ENCODE measurements around the gene POLE. TPM values are rescaled to one million over a fixed set of nuclear protein-coding genes. Genes with fewer than 3 reads are reported as not detected.
"Not testable (repeated sequence)": the region's sequence is repeated elsewhere in the genome, so short reads cannot be mapped to it uniquely, and the experiment has no call there.

The POLE gene
- total RNA-seq, 1 experiment from 2014 or later = 147 TPM

GRCh38 chr12:132600048-132601032, 86.8 kb downstream of the POLE start:
- H3K27ac Mint-ChIP-seq = no peak overlapping the region
- no peak overlapping the region for H2BK12ac ChIP-seq (ENCODE audit: insufficient read length, low read depth, low read length)
- no peaks in the 10 kb centered on the region; a peak in 1 of 7 replicates for H3K36me3 Mint-ChIP-seq (ENCODE audit: insufficient read depth in 1 of 3, low read depth in 3 of 3)
- H3K79me1 ChIP-seq (ENCODE audit: insufficient read depth, low read depth, low read length, poor library complexity, severe bottlenecking) = no peaks in the 10 kb centered on the region
- no peak overlapping the region for H3K9ac ChIP-seq (ENCODE audit: extremely low read depth, insufficient read length, low read length)
- H3K4me1 ChIP-seq (ENCODE audit: insufficient read depth, low read length) = no peaks in the 10 kb centered on the region
- H3K23ac ChIP-seq (ENCODE audit: insufficient read length, low read depth, low read length) = no peak overlapping the region
- H3K27me3 ChIP-seq (ENCODE audit: insufficient read depth, low read length) = peaks cover 17% of the 10 kb centered on the region
- H3T11ph ChIP-seq (ENCODE audit: low read length) = no peak overlapping the region
- peak; percentile 75 for TF ChIP-seq CTCF (conservative IDR thresholded peaks at IDR 0.05)
- H2BK120ac ChIP-seq (ENCODE audit: low read depth, low read length, poor library complexity, severe bottlenecking) = no peak overlapping the region
- H3K4me3 Mint-ChIP-seq = peak overlapping the region; percentile 36 to 54; a peak in 4 of 5 replicates
- no peak overlapping the region for H2BK15ac ChIP-seq (ENCODE audit: low read depth, low read length)
- DNase-seq = peak; percentile 87
- H3K27ac ChIP-seq (ENCODE audit: insufficient read length, low read depth, low read length) = no peak overlapping the region
- H4K91ac ChIP-seq (ENCODE audit: insufficient read length, low read depth, low read length) = no peak overlapping the region
- H2AFZ ChIP-seq (ENCODE audit: low read length) = no peak overlapping the region
- H4K20me1 ChIP-seq (ENCODE audit: control insufficient read depth, insufficient read depth, insufficient read length) = no peaks in the 10 kb centered on the region
- no peak overlapping the region for H3K4ac ChIP-seq (ENCODE audit: low read depth, low read length)
- no peaks in the 10 kb centered on the region for H3K79me2 ChIP-seq (ENCODE audit: insufficient read depth, low read length)
- no peak overlapping the region for H3K14ac ChIP-seq (ENCODE audit: insufficient read depth, low read length)
- peaks cover 0 to 2% of the 10 kb centered on the region in 2 experiments; a peak in 2 of 5 replicates for H3K9me3 Mint-ChIP-seq
- peaks cover 87% of the 10 kb centered on the region for H3K27me3 Mint-ChIP-seq (ENCODE audit: low read depth)
- H3K9me3 ChIP-seq (ENCODE audit: control insufficient read depth, low read depth, low read length) = no peaks in the 10 kb centered on the region
- no peak overlapping the region for H2BK5ac ChIP-seq (ENCODE audit: insufficient read length, low read length)
- no peak overlapping the region for H2AK5ac ChIP-seq (ENCODE audit: insufficient read length, low read length)
- H3K4me2 ChIP-seq (ENCODE audit: insufficient read depth, insufficient read length, low read length) = peak overlapping the region; percentile 23
- no peak overlapping the region for H3K56ac ChIP-seq (ENCODE audit: insufficient read length, low read depth, low read length)
- no peak overlapping the region for H4K5ac ChIP-seq (ENCODE audit: insufficient read length, low read depth, low read length)
- no CpG with 5 or more reads among the region's 45 CpGs for WGBS (ENCODE audit: extremely low coverage, insufficient read length, low lambda C conversion rate)
- H2BK20ac ChIP-seq (ENCODE audit: low read depth, low read length, poor library complexity, severe bottlenecking) = no peak overlapping the region
- peaks cover 4% of the 10 kb centered on the region for H3K23me2 ChIP-seq (ENCODE audit: insufficient read length, low read depth, low read length, poor library complexity, severe bottlenecking)
- H3K4me1 Mint-ChIP-seq = peaks cover 13 to 25% of the 10 kb centered on the region in 2 experiments
- H3K18ac ChIP-seq (ENCODE audit: insufficient read length, low read depth, low read length) = no peak overlapping the region
- no peak overlapping the region for H4K8ac ChIP-seq (replicated peaks; ENCODE audit: insufficient read length, low read depth, low read length)

- Mint-ChIP-seq H3K4me1 (peaks cover 13 to 25% of the 10 kb centered on the region in 2 experiments), H3K27me3 (ENCODE audit: low read depth) (peaks cover 86% of the 10 kb centered on the region), H3K4me3 (peak overlapping the region; percentile 33 to 40; a peak in 3 of 5 replicates)
- H2AK5ac ChIP-seq (ENCODE audit: insufficient read length, low read length); H4K5ac ChIP-seq (ENCODE audit: insufficient read length, low read depth, low read length); H3K56ac ChIP-seq (ENCODE audit: insufficient read length, low read depth, low read length); H4K91ac ChIP-seq (ENCODE audit: insufficient read length, low read depth, low read length); H2BK12ac ChIP-seq (ENCODE audit: insufficient read length, low read depth, low read length); H3K9me3 ChIP-seq (ENCODE audit: control insufficient read depth, low read depth, low read length); H3T11ph ChIP-seq (ENCODE audit: low read length); H4K8ac ChIP-seq (replicated peaks; ENCODE audit: insufficient read length, low read depth, low read length); H3K9ac ChIP-seq (ENCODE audit: extremely low read depth, insufficient read length, low read length); H3K23me2 ChIP-seq (ENCODE audit: insufficient read length, low read depth, low read length, poor library complexity, severe bottlenecking); H2AFZ ChIP-seq (ENCODE audit: low read length); H3K4me2 ChIP-seq (ENCODE audit: insufficient read depth, insufficient read length, low read length); H3K14ac ChIP-seq (ENCODE audit: insufficient read depth, low read length); H2BK15ac ChIP-seq (ENCODE audit: low read depth, low read length); H3K23ac ChIP-seq (ENCODE audit: insufficient read length, low read depth, low read length); H3K36me3 Mint-ChIP-seq (ENCODE audit: insufficient read depth in 1 of 3, low read depth in 3 of 3); H2BK5ac ChIP-seq (ENCODE audit: insufficient read length, low read length); H3K27ac ChIP-seq (ENCODE audit: insufficient read length, low read depth, low read length); H3K79me1 ChIP-seq (ENCODE audit: insufficient read depth, low read depth, low read length, poor library complexity, severe bottlenecking); DNase-seq; H3K9me3 Mint-ChIP-seq; H3K18ac ChIP-seq (ENCODE audit: insufficient read length, low read depth, low read length); H2BK20ac ChIP-seq (ENCODE audit: low read depth, low read length, poor library complexity, severe bottlenecking); H2BK120ac ChIP-seq (ENCODE audit: low read depth, low read length, poor library complexity, severe bottlenecking); H3K27ac Mint-ChIP-seq; H4K20me1 ChIP-seq (ENCODE audit: control insufficient read depth, insufficient read depth, insufficient read length); H3K79me2 ChIP-seq (ENCODE audit: insufficient read depth, low read length); H3K4me1 ChIP-seq (ENCODE audit: insufficient read depth, low read length); H3K4ac ChIP-seq (ENCODE audit: low read depth, low read length): not testable (repeated sequence)
- no CpG with 5 or more reads among the region's 6 CpGs for WGBS (ENCODE audit: extremely low coverage, insufficient read length, low lambda C conversion rate)
- H3K27me3 ChIP-seq (ENCODE audit: insufficient read depth, low read length) = peaks cover 17% of the 10 kb centered on the region
These were observed 87.6 kb downstream of the POLE start for GRCh38 chr12:132599502-132599901.

All from H9 (cell line).